Liver (tissue), 9 donors: Measurements from ENCODE around the gene CFAP90. TPM values are rescaled to one million over a fixed set of nuclear protein-coding genes. Genes with fewer than 3 reads are reported as not detected.
A peak's percentile ranks its signal among the peaks of the same experiment; 100 is the strongest.

Experiments used
- DNase-seq: peaks from one replicate; pipeline ENCODE4 v3.0.0-alpha.2; 2017; ENCODE audit warnings: low spot score
- H3K27ac ChIP-seq, 2 donors: one replicate each; pipeline ENCODE4 v1.7.0; 2013; ENCODE audit warnings: inconsistent platforms in 2 of 2, low read length in 2 of 2, control low read depth in 1 of 2, low read depth in 1 of 2, mild to moderate bottlenecking in 1 of 2
- H3K27me3 ChIP-seq, 4 donors: one replicate each; pipeline versions ENCODE4 v1.6.1 to v1.7.0; 2013; ENCODE audit warnings: low read length in 3 of 4, inconsistent platforms in 1 of 4, mild to moderate bottlenecking in 1 of 4, moderate library complexity in 1 of 4; ENCODE audit not compliant: control insufficient read depth in 4 of 4, insufficient read depth in 4 of 4
- H3K36me3 ChIP-seq, 4 donors: one replicate each; pipeline versions ENCODE4 v1.6.1 to v1.7.0; 2013; ENCODE audit warnings: low read length in 3 of 4, mild to moderate bottlenecking in 3 of 4, low read depth in 1 of 4, moderate library complexity in 1 of 4; ENCODE audit not compliant: control insufficient read depth in 4 of 4, insufficient read depth in 3 of 4
- H3K4me1 ChIP-seq, 4 donors: one replicate each; pipeline versions ENCODE4 v1.6.1 to v1.7.0; 2013; ENCODE audit warnings: low read length in 3 of 4, mild to moderate bottlenecking in 3 of 4, moderate library complexity in 1 of 4; ENCODE audit not compliant: control insufficient read depth in 4 of 4, insufficient read depth in 4 of 4
- H3K4me3 ChIP-seq, 3 donors: one replicate each; pipeline versions ENCODE4 v1.6.1 to v1.7.0; 2013; ENCODE audit warnings: low read length in 3 of 3, control low read depth in 1 of 3, low read depth in 1 of 3, mild to moderate bottlenecking in 1 of 3
- H3K9ac ChIP-seq, 2 donors: one replicate each; pipeline ENCODE4 v1.7.0; 2013; ENCODE audit warnings: low read length in 2 of 2, mild to moderate bottlenecking in 2 of 2, moderate library complexity in 2 of 2, control low read depth in 1 of 2, low read depth in 1 of 2
- H3K9me3 ChIP-seq, 4 donors: one replicate each; pipeline versions ENCODE4 v1.6.1 to v1.7.0; 2013; ENCODE audit warnings: low read length in 3 of 4; ENCODE audit not compliant: control insufficient read depth in 4 of 4
- EGR1 ChIP-seq, 2 donors: IDR thresholded peaks; 2 replicates each; pipeline ENCODE4 v1.6.1; 2016 to 2018; ENCODE audit warnings: antibody characterized with exemption in 2 of 2, low read depth in 2 of 2
- FOXA1 ChIP-seq: IDR thresholded peaks from 2 replicates; pipeline ENCODE4 v1.6.1; 2016; ENCODE audit warnings: antibody characterized with exemption
- FOXA2 ChIP-seq: IDR thresholded peaks from 2 replicates; pipeline ENCODE4 v1.6.1; 2016; ENCODE audit warnings: antibody characterized with exemption
- GABPA ChIP-seq, 2 donors: IDR thresholded peaks in 1 of 2; conservative IDR thresholded peaks in 1 of 2; 2 replicates each; pipeline ENCODE4 v1.6.1; 2016; ENCODE audit warnings: antibody characterized with exemption in 2 of 2, mild to moderate bottlenecking in 1 of 2, moderate library complexity in 1 of 2
- HNF4A ChIP-seq, 2 donors: conservative IDR thresholded peaks; 2 replicates each; pipeline ENCODE4 v1.6.1; 2016; ENCODE audit warnings: antibody characterized with exemption in 2 of 2, mild to moderate bottlenecking in 2 of 2
- HNF4G ChIP-seq: IDR thresholded peaks from 2 replicates; pipeline ENCODE4 v1.6.1; 2016; ENCODE audit warnings: antibody characterized with exemption
- JUND ChIP-seq, 2 donors: IDR thresholded peaks; 2 replicates each; pipeline ENCODE4 v1.6.1; 2016; ENCODE audit warnings: antibody characterized with exemption in 2 of 2
- RAD21 ChIP-seq, 2 donors: IDR thresholded peaks; 2 replicates each; pipeline ENCODE4 v1.6.1; 2016; ENCODE audit warnings: antibody characterized with exemption in 2 of 2, mild to moderate bottlenecking in 2 of 2
- RXRA ChIP-seq, 2 donors: IDR thresholded peaks; 2 replicates each; pipeline ENCODE4 v1.6.1; 2017 to 2018; ENCODE audit warnings: antibody characterized with exemption in 2 of 2, mild to moderate bottlenecking in 1 of 2
- YY1 ChIP-seq: IDR thresholded peaks from 2 replicates; pipeline ENCODE4 v1.6.1; 2016; ENCODE audit warnings: antibody characterized with exemption, mild to moderate bottlenecking
- WGBS: extraction: QIAGEN DNeasy Blood & Tissue Kit; methylation state at CpG from one replicate; pipeline ENCODE4 v1.1.7; 2013; 5-methylcytosine and 5-hydroxymethylcytosine counted together
- polyA plus RNA-seq, 2 donors: library from polyadenylated mRNA; stranded (reverse) in 1 of 2; unstranded in 1 of 2; fragments of 200-250 nt in 1 of 2; fragments of >200 nt in 1 of 2; fragmentation: Nextera tagmentation in 1 of 2; extraction: Ambion mirVana in 1 of 2; gene quantifications; one replicate each; pipeline versions ENCODE4 v1.2.1 to v1.2.3, GENCODE V29; 2013 to 2015
- total RNA-seq, 2 donors: library from RNA; depleted of rRNA; stranded (reverse); fragments of >200 nt; gene quantifications; one replicate each; pipeline ENCODE4 v1.2.3, GENCODE V29; 2014
- TF ChIP-seq, protein P1 (sequence below): IDR thresholded peaks from 2 replicates; pipeline ENCODE4 v1.6.1; 2016; ENCODE audit warnings: antibody characterized with exemption
- TF ChIP-seq, protein P2 (sequence below): IDR thresholded peaks from 2 replicates; pipeline ENCODE4 v1.6.1; 2016; ENCODE audit warnings: antibody characterized with exemption
- TF ChIP-seq, protein P3 (sequence below): fragments of 150-350 bp; IDR thresholded peaks from 2 replicates; pipeline ENCODE4 v1.5.1; 2017; ENCODE audit warnings: improper control_type of control experiment, low read depth, low read length; ENCODE audit not compliant: missing input control
- TF ChIP-seq, protein P4 (sequence below): IDR thresholded peaks from 2 replicates; pipeline ENCODE4 v1.6.1; 2016; ENCODE audit warnings: antibody characterized with exemption
- TF ChIP-seq, protein P5 (sequence below): IDR thresholded peaks from 2 replicates; pipeline ENCODE4 v1.6.1; 2016; ENCODE audit warnings: antibody characterized with exemption, mild to moderate bottlenecking
- donor health status: healthy.
- donor health status: healthy.
- donor health status: healthy.
- donor health status: healthy.
- donor health status: healthy.

CFAP90 gene
- total and polyA plus RNA-seq, 4 donors: 0.42 to 1.0 (median 0.59) TPM

DNA sequence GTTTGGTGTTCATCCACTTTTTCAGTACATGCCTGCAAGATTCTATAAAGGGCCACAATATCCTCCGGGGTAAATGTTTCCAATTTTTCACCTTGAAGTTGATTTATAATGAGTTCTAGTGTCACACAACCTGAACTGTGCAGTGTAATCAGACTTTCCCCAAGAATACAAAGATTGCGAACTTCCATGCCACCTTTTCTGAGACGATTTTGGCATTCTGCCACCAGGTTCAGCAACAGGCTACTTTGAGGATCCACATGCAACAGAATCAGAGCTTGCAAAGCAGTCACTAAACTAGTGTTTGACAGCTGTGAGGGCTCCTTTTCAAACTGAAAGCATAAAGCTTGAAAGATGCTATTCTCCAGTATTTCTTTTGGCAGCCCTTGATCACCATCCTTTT is 16.3 kb upstream of the CFAP90 start:
- WGBS: 44% methylated on average over 3 of the region's 3 CpGs
- H3K4me1 ChIP-seq: peaks cover 1 to 35% (median 21%) of the 10 kb centered on the region in 4 donors
- peak; percentile 47 to 51 for TF ChIP-seq HNF4A (conservative IDR thresholded peaks at IDR 0.05)
- no peak for TF ChIP-seq GABPA (IDR thresholded peaks at IDR 0.05 in 1 of 2, conservative IDR thresholded peaks at IDR 0.05 in 1 of 2)
- TF ChIP-seq, protein P1, sequence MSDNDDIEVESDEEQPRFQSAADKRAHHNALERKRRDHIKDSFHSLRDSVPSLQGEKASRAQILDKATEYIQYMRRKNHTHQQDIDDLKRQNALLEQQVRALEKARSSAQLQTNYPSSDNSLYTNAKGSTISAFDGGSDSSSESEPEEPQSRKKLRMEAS: no peak
- TF ChIP-seq, protein P2, sequence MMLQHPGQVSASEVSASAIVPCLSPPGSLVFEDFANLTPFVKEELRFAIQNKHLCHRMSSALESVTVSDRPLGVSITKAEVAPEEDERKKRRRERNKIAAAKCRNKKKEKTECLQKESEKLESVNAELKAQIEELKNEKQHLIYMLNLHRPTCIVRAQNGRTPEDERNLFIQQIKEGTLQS: no peak

DNA sequence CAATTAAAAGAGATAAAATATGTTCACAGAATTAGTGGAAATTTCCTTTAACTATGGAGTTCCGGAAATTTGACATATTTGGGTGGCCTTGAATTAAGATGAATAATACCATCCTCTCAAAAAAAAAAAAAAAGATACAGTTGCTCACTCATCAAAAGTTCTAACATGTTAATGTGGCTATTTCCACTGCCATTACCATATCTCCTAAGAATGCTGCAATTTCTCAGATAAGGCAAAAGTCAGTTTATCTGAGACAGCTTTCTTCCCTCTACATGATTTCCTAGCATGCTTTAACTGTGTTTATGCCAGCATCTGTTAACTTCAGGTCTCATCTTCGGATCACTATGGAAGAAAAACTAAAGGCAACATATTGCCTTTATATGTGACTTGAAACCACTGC is 15.3 kb upstream of the CFAP90 start:
- TF ChIP-seq, protein P3, sequence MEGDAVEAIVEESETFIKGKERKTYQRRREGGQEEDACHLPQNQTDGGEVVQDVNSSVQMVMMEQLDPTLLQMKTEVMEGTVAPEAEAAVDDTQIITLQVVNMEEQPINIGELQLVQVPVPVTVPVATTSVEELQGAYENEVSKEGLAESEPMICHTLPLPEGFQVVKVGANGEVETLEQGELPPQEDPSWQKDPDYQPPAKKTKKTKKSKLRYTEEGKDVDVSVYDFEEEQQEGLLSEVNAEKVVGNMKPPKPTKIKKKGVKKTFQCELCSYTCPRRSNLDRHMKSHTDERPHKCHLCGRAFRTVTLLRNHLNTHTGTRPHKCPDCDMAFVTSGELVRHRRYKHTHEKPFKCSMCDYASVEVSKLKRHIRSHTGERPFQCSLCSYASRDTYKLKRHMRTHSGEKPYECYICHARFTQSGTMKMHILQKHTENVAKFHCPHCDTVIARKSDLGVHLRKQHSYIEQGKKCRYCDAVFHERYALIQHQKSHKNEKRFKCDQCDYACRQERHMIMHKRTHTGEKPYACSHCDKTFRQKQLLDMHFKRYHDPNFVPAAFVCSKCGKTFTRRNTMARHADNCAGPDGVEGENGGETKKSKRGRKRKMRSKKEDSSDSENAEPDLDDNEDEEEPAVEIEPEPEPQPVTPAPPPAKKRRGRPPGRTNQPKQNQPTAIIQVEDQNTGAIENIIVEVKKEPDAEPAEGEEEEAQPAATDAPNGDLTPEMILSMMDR: no peak
- TF ChIP-seq, protein P4, sequence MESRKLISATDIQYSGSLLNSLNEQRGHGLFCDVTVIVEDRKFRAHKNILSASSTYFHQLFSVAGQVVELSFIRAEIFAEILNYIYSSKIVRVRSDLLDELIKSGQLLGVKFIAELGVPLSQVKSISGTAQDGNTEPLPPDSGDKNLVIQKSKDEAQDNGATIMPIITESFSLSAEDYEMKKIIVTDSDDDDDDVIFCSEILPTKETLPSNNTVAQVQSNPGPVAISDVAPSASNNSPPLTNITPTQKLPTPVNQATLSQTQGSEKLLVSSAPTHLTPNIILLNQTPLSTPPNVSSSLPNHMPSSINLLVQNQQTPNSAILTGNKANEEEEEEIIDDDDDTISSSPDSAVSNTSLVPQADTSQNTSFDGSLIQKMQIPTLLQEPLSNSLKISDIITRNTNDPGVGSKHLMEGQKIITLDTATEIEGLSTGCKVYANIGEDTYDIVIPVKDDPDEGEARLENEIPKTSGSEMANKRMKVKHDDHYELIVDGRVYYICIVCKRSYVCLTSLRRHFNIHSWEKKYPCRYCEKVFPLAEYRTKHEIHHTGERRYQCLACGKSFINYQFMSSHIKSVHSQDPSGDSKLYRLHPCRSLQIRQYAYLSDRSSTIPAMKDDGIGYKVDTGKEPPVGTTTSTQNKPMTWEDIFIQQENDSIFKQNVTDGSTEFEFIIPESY: no peak
- TF ChIP-seq FOXA1: no peak
- TF ChIP-seq EGR1 (IDR thresholded peaks at IDR 0.05; ENCODE audit: low read depth in 2 of 2): no peak
- TF ChIP-seq HNF4A (conservative IDR thresholded peaks at IDR 0.05): no peak
- TF ChIP-seq JUND (IDR thresholded peaks at IDR 0.05): no peak
- TF ChIP-seq, protein P1: no peak
- no peak for TF ChIP-seq HNF4G
- TF ChIP-seq GABPA (IDR thresholded peaks at IDR 0.05 in 1 of 2, conservative IDR thresholded peaks at IDR 0.05 in 1 of 2): no peak
- TF ChIP-seq, protein P5, sequence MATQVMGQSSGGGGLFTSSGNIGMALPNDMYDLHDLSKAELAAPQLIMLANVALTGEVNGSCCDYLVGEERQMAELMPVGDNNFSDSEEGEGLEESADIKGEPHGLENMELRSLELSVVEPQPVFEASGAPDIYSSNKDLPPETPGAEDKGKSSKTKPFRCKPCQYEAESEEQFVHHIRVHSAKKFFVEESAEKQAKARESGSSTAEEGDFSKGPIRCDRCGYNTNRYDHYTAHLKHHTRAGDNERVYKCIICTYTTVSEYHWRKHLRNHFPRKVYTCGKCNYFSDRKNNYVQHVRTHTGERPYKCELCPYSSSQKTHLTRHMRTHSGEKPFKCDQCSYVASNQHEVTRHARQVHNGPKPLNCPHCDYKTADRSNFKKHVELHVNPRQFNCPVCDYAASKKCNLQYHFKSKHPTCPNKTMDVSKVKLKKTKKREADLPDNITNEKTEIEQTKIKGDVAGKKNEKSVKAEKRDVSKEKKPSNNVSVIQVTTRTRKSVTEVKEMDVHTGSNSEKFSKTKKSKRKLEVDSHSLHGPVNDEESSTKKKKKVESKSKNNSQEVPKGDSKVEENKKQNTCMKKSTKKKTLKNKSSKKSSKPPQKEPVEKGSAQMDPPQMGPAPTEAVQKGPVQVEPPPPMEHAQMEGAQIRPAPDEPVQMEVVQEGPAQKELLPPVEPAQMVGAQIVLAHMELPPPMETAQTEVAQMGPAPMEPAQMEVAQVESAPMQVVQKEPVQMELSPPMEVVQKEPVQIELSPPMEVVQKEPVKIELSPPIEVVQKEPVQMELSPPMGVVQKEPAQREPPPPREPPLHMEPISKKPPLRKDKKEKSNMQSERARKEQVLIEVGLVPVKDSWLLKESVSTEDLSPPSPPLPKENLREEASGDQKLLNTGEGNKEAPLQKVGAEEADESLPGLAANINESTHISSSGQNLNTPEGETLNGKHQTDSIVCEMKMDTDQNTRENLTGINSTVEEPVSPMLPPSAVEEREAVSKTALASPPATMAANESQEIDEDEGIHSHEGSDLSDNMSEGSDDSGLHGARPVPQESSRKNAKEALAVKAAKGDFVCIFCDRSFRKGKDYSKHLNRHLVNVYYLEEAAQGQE: no peak
- TF ChIP-seq, protein P2: no peak
- TF ChIP-seq RAD21 (IDR thresholded peaks at IDR 0.05): no peak
- TF ChIP-seq RXRA (IDR thresholded peaks at IDR 0.05): no peak
- no peak for TF ChIP-seq FOXA2
- TF ChIP-seq YY1: no peak
- H3K9me3 ChIP-seq: no peaks in the 10 kb centered on the region
- no peak for DNase-seq
- H3K9ac ChIP-seq: no peak overlapping the region
- no peak overlapping the region for H3K27ac ChIP-seq
- peaks cover 5 to 17% (median 13%) of the 10 kb centered on the region in 4 donors for H3K36me3 ChIP-seq
- no peak overlapping the region for H3K4me3 ChIP-seq
- no peaks in the 10 kb centered on the region for H3K27me3 ChIP-seq
- H3K4me1 ChIP-seq: peaks cover 0 to 28% (median 20%) of the 10 kb centered on the region in 4 donors
- 88% methylated on average over 2 of the region's 2 CpGs for WGBS

More for the DNA sequence above, 16.3 kb upstream of the CFAP90 start:
- Histone ChIP-seq H3K9me3 (no peaks in the 10 kb centered on the region), H3K9ac (no peak overlapping the region), H3K27ac (no peak overlapping the region), H3K27me3 (no peaks in the 10 kb centered on the region), H3K36me3 (peaks cover 3 to 8% (median 6%) of the 10 kb centered on the region in 4 donors), H3K4me3 (no peak overlapping the region)
- no peak for DNase-seq
